ENCODE data around the gene TAC4.

TAC4 gene

DNA sequence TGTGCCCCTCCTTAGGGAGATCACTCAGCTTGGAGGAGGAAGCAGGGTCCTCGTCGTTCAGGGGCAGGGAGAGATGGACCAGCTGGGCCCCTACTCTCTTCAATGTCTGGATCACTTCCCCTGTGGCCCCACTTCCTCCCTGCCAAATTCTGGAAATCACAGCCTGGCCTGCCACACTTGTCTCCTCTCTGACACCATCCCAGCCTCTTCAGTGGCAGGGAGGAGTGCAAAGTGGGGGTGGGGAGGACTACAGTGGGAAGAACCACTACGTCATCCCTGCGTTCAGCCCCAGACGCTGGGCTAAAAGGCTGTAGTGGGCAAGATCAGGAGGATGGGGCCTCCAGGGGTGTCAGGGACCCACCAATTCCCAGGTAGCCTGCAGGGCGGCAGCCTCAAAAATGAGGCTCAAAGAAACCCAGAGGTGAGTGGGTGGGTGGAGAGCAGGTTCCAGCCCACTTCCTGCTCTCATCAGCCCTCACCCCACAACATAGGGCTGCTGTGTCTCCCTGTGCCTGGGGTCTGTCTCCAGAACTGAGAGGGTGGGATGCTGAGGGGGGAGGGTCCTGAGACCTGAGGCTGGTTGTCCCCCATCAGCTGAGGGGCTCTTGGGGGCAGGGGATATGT, 25.0 kb upstream of the TAC4 start:
- TF ChIP-seq, protein P1, sequence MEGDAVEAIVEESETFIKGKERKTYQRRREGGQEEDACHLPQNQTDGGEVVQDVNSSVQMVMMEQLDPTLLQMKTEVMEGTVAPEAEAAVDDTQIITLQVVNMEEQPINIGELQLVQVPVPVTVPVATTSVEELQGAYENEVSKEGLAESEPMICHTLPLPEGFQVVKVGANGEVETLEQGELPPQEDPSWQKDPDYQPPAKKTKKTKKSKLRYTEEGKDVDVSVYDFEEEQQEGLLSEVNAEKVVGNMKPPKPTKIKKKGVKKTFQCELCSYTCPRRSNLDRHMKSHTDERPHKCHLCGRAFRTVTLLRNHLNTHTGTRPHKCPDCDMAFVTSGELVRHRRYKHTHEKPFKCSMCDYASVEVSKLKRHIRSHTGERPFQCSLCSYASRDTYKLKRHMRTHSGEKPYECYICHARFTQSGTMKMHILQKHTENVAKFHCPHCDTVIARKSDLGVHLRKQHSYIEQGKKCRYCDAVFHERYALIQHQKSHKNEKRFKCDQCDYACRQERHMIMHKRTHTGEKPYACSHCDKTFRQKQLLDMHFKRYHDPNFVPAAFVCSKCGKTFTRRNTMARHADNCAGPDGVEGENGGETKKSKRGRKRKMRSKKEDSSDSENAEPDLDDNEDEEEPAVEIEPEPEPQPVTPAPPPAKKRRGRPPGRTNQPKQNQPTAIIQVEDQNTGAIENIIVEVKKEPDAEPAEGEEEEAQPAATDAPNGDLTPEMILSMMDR (conservative IDR thresholded peaks at IDR 0.05) = no peak
- TF ChIP-seq ZFX (IDR thresholded peaks at IDR 0.05) = no peak
- H3K27ac ChIP-seq = no peak overlapping the region

DNA sequence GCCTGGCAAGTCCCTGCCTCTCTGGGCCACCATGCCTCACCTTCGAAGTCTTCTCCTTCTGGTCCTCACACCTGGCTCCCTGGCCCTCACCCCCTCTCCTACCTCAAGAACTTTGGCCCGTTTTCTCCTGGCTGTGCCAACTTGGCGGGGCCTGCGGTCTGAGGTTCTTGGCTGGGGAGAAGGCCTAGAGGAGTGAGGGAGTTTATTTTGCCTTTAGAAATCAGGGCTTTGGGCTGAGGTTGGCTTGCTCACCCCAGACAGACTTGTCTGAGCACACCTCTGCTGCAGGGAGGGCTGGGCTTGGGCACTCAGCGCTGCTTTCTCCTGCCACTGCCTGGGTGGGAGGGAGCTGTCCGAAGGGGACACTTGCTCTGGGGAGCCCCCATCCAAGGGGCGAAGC, 23.3 kb upstream of the TAC4 start:
- no peak overlapping the region for H3K27ac ChIP-seq

DNA sequence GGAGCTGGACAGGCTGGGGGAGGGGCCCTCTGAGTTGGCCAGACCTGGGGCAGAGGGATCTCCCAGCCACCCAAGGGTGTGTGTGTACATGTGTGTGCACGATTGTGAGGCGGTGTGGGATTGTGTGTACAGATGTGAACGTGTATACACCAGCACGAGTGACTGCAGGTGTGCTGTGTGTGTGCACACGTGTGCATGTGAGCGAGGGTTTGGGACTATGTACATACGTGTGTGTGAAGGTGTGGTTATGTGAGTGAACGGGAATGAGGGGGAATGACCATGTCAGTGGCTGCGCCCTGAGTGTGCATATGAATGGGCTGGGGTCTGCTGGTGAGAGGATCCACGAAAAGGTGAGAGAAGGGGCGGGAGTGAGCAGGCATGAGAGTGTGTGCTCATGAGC, 22.4 kb upstream of the TAC4 start:
- no peak overlapping the region for H3K27ac ChIP-seq
- TF ChIP-seq ZFX (IDR thresholded peaks at IDR 0.05) = no peak
- TF ChIP-seq, protein P1 (conservative IDR thresholded peaks at IDR 0.05) = no peak

More for the DNA sequence above, 23.3 kb upstream of the TAC4 start:
- TF ChIP-seq ZFX (IDR thresholded peaks at IDR 0.05) = no peak
- TF ChIP-seq, protein P1 (conservative IDR thresholded peaks at IDR 0.05) = no peak

DNA sequence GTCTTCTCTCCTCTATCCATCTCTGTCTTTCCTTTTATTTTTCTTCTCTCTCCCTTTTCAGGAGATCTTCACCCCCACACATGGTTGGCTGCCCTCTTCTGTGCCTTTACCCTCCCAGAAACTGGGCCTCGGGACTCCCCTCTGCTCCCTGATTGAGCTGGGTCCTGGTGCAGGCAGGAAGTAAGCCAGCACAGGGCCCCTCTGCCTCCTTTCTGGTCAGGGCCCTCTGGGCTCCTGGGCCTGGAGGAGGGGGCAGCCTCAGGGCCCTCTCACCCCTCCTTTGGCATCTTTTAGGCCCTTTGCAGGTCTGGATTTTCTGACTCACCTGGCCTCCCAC, 21.1 kb upstream of the TAC4 start:
- no peak overlapping the region for H3K27ac ChIP-seq
- TF ChIP-seq, protein P1 (conservative IDR thresholded peaks at IDR 0.05) = no peak
- no peak for TF ChIP-seq ZFX (IDR thresholded peaks at IDR 0.05)

DNA sequence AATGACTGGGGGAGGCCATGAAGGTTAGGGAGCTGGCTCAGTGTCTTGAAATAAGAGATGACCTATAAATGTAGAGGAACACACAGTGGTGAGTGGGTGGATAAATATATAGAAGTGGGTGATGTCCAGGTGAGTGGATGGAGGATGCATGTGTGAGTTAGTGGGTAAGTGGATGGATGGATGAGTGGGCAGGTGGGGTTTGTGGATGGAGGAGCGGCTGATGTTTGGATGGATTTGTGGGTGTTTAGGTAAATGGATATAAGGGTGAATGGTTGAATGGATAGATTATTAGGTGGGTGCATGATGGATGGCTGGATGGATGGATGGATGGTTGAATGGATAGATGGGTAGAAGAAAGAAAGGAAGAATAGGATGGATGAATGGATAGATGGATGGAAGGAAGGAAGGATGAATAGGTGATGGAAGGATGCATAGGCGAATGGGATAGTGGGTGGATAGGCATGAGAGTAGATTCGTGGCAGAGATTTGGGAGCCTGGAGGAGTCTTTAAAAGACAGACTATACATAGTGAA, 19.1 kb upstream of the TAC4 start:
- TF ChIP-seq ZFX (IDR thresholded peaks at IDR 0.05) = no peak

DNA sequence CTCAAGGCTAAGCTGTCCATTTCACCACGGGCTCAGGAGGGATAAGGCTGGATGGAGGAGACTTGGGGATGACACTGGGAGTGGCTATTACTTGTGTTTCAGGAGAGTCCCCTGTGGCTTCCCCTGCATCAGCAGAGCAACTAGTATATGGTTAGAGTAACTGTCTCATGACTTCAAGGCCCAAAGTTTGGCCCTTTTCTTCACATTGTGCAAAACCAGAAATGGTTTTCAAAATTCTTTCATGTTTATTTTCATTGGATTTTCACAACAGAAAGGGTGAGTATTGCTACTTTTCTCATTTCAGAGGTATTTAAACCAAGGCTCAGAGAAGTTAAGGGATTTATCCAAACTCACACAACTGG, 18.1 kb upstream of the TAC4 start:
- no peak overlapping the region for H3K27ac ChIP-seq
- TF ChIP-seq ZFX (IDR thresholded peaks at IDR 0.05) = no peak
- TF ChIP-seq, protein P1 (conservative IDR thresholded peaks at IDR 0.05) = no peak

More for the DNA sequence above, 19.1 kb upstream of the TAC4 start:
- H3K27ac ChIP-seq = no peak overlapping the region

DNA sequence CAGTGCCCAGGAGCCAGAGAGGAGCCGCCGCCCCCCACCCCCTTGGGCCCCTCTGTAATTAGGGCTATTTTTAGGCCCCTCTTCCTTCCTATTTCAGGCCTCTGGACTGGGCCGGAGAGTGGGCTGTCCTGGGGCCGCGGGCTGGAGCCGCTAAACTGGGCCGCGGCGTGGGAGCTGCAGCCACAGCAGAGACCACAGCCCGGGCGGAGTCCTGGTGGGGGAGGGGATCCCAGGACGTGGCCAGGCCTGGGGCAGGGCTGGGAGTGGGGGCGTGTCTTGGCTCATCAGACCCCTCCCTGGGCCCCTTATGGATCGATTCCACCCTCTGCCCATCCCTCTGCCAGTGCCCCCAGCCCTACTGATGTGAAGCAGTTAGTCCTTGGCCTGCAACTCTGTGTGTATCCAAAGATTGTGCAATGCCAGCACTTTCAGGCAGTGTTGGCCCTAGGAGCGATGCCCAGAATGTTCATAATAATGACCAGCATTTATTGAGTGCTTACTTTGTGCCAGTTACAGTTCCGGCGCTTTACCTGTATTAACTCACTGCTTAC, 15.0 kb upstream of the TAC4 start:
- TF ChIP-seq, protein P1 (conservative IDR thresholded peaks at IDR 0.05) = no peak
- no peak for TF ChIP-seq ZFX (IDR thresholded peaks at IDR 0.05)
- H3K27ac ChIP-seq = no peak overlapping the region

All from C4-2B (cell line).